Skeletal muscle satellite cell (primary cell): Measurements from ENCODE around the gene FBXW11.
"Not testable (repeated sequence)": the region's sequence is repeated elsewhere in the genome, so short reads cannot be mapped to it uniquely, and the experiment has no call there.

Experiments
- H3K27me3 ChIP-seq: 2 replicates; pipeline ENCODE4 v1.7.0; 2013; ENCODE audit warnings: low read length; ENCODE audit not compliant: control insufficient read depth, insufficient read depth
- H3K36me3 ChIP-seq: 2 replicates; pipeline ENCODE4 v1.7.0; 2013; ENCODE audit warnings: mild to moderate bottlenecking, control low read depth, low read length; ENCODE audit not compliant: insufficient read depth
- H3K4me1 ChIP-seq: 2 replicates; pipeline ENCODE4 v1.7.0; 2013; ENCODE audit warnings: low read length; ENCODE audit not compliant: control insufficient read depth, insufficient read depth
- H3K4me2 ChIP-seq: 2 replicates; pipeline ENCODE4 v1.7.0; 2013; ENCODE audit warnings: mild to moderate bottlenecking, low read length
- H3K4me3 ChIP-seq: 2 replicates; pipeline ENCODE4 v1.7.0; 2013; ENCODE audit warnings: low read length
- H3K9ac ChIP-seq: 2 replicates; pipeline ENCODE4 v1.7.0; 2013; ENCODE audit warnings: mild to moderate bottlenecking, low read depth, low read length, moderate library complexity
- H3K9me3 ChIP-seq: replicated peaks from 2 replicates; pipeline ENCODE4 v1.7.0; 2013; ENCODE audit warnings: mild to moderate bottlenecking, control low read depth, low read length

FBXW11 gene

DNA sequence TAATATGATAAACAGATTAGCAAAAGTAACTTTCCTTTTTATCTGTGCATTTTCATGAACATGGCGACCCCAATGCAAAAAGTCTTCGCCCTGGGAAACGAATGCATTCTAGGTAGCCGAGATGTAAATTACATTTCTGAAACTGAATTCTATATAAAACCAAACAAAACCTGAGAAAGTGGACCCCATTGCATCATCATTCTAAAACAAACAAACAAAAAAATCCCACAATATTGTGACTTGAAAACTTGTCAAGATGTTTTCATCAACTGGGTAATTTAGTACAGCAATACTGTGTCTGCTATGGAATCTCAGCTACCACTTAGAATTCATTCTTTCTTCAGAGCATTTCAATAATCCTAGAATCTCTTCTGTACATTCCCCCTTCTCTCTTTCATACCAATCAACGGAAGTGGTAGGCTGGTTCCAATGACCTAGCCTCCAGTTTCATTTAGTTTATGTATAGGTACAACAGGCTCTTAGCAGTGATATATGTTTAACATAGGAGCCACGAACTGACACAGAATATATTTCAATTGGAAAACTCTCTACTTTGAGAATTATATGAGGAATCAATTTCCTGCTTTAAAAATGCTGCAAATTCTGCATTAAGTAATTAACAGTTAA is 85.6 kb downstream of the FBXW11 start:
- Histone ChIP-seq H3K9me3 (no peaks in the 10 kb centered on the region), H3K9ac (no peak overlapping the region), H3K36me3 (no peaks in the 10 kb centered on the region), H3K4me2 (no peak overlapping the region), H3K4me3 (no peak overlapping the region), H3K4me1 (no peaks in the 10 kb centered on the region), H3K27me3 (no peaks in the 10 kb centered on the region)

DNA sequence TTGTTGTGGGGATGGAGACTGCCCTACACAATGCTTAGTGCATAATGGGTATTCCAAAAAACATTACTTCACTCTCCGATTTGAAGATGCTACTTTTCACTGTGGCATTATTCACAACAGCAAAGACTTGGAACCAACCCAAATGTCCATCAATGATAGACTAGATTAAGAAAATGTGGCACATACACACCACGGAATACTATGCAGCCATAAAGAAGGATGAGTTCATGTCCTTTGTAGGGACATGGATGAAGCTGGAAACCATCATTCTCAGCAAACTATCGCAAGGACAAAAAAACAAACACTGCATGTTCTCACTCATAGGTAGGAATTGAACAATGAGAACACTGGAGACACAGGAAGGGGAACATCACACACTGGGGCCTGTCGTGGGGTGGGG is 90.7 kb downstream of the FBXW11 start:
- H3K9ac ChIP-seq, H3K4me2 ChIP-seq, H3K4me3 ChIP-seq, H3K36me3 ChIP-seq, H3K27me3 ChIP-seq, H3K9me3 ChIP-seq: not testable (repeated sequence)
- H3K4me1 ChIP-seq, result peaks cover 12% of the 10 kb centered on the region

DNA sequence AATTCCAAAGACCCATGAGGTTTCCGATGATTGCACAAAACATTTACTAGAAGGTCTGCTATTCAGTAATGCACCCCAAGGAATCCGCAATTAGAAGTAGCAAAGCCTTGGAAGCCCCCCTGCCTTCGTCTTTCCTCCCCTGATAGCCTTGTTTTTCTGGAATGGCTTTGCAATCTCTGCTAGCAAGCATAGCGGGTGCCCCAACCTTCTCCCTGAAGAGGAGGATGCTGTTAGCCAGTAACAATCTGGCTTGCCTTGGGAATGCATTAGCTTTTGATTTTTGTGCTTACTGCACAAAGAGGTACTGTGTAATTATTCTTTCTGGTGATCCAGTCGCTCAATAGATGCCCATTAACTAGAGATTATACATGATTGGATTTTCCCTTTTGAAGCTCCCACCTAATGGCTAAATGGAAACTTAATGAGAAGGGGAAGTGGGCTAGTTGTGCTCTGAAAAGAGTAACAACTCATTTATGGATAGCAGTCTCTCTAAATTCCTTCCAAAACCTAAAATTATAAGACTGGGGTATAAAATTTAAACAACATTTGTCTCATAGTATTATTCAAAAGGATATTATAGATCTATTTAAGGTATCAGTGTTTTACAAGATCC is 91.6 kb downstream of the FBXW11 start:
- H3K4me3 ChIP-seq, result no peak overlapping the region
- H3K4me2 ChIP-seq, result no peak overlapping the region
- peaks cover 4% of the 10 kb centered on the region for H3K36me3 ChIP-seq
- no peak overlapping the region for H3K9ac ChIP-seq
- peaks cover 12% of the 10 kb centered on the region for H3K4me1 ChIP-seq
- H3K27me3 ChIP-seq, result no peaks in the 10 kb centered on the region
- H3K9me3 ChIP-seq, result no peaks in the 10 kb centered on the region

DNA sequence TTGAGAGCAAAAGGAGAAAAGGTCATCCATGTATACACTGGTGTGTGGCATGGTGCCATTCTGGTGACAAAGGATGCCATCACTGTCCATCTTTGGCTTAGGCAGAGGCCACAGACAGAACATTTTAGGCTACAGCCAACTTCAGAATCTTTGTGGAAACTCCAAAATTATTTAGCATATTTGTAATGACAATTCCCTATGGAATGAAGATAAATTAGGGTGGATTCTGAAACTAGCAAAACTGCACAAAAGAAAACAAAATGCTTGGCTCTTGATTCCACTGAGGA is 92.5 kb downstream of the FBXW11 start:
- Histone ChIP-seq H3K27me3 (no peaks in the 10 kb centered on the region), H3K36me3 (peaks cover 8% of the 10 kb centered on the region), H3K9ac (no peak overlapping the region), H3K9me3 (no peaks in the 10 kb centered on the region), H3K4me2 (no peak overlapping the region), H3K4me1 (peaks cover 12% of the 10 kb centered on the region), H3K4me3 (no peak overlapping the region)

DNA sequence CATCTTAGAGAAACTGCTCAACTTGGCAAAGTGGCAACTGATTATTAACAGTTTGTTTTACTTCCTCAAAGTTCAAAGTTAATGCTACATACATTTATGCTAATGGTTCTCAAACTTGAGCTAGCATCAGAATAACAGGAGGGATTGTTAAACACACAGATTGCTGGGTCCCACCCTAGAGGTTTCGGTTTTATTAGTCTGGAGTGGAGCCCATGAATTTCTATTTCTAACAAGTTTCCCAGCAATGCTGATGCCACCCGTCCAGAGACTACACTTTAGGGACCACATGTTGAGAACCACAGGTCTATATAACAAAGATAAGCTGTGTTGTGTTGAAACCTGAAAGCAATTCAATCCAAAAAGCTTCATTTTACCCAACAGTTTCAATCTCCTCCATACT is 95.3 kb downstream of the FBXW11 start:
- peaks cover 8% of the 10 kb centered on the region for H3K36me3 ChIP-seq
- no peaks in the 10 kb centered on the region for H3K9me3 ChIP-seq
- no peaks in the 10 kb centered on the region for H3K27me3 ChIP-seq
- peaks cover 16% of the 10 kb centered on the region for H3K4me1 ChIP-seq
- H3K4me3 ChIP-seq, result no peak overlapping the region
- no peak overlapping the region for H3K9ac ChIP-seq
- no peak overlapping the region for H3K4me2 ChIP-seq

DNA sequence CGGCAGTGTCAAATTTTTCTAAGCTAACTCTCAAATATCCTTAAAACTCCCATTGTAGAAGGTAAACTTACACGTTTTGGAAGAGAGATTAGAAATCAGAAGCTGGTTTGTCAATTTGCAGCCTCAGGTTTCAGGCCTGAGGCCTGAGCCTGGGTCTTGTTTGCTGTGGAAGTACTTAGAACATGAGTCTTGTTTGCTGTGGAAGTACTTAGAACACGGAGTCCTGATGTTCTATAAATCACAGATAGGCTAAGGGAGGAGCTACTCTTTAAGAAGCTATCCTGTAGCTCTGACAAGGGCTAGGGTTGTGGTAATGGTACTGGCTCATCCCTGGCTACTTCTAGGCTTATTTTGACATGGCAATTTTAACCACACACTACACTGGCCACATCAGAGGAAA is 97.8 kb downstream of the FBXW11 start:
- Histone ChIP-seq H3K27me3 (no peaks in the 10 kb centered on the region), H3K4me2 (no peak overlapping the region), H3K4me1 (peaks cover 11% of the 10 kb centered on the region), H3K9me3 (no peaks in the 10 kb centered on the region), H3K4me3 (no peak overlapping the region), H3K36me3 (peaks cover 8% of the 10 kb centered on the region), H3K9ac (no peak overlapping the region)

DNA sequence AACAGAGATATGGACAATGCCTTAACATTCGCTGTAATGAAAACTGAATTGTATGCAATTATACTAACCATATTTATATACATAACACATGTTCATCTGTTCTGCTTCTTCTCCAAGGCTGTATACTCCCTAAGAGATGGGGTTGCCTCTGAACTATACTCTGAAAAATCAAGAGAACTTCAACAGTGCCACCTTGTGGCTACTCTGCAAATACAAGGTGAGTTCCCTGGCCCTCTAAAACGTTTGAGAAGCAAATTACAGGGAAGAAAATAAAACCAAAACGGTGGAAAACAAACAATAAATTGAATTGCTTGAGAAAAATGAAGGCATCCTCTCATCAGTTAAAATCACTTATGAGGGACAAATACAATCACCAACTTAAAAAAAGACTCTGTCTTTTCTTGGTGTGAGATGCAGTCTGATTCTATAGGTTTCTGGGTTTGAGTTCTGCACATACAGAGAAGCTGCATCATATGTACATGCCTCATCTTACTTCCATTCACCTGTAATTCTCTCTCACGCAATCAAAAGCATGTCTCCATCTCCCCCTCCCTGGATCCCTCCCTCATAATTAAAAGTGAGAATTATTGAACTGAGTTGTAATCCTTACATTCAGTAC is 98.6 kb downstream of the FBXW11 start:
- no peaks in the 10 kb centered on the region for H3K27me3 ChIP-seq
- H3K4me1 ChIP-seq, result peaks cover 10% of the 10 kb centered on the region
- H3K9me3 ChIP-seq, result no peaks in the 10 kb centered on the region
- no peak overlapping the region for H3K4me2 ChIP-seq
- no peak overlapping the region for H3K4me3 ChIP-seq
- H3K36me3 ChIP-seq, result peaks cover 8% of the 10 kb centered on the region
- no peak overlapping the region for H3K9ac ChIP-seq

DNA sequence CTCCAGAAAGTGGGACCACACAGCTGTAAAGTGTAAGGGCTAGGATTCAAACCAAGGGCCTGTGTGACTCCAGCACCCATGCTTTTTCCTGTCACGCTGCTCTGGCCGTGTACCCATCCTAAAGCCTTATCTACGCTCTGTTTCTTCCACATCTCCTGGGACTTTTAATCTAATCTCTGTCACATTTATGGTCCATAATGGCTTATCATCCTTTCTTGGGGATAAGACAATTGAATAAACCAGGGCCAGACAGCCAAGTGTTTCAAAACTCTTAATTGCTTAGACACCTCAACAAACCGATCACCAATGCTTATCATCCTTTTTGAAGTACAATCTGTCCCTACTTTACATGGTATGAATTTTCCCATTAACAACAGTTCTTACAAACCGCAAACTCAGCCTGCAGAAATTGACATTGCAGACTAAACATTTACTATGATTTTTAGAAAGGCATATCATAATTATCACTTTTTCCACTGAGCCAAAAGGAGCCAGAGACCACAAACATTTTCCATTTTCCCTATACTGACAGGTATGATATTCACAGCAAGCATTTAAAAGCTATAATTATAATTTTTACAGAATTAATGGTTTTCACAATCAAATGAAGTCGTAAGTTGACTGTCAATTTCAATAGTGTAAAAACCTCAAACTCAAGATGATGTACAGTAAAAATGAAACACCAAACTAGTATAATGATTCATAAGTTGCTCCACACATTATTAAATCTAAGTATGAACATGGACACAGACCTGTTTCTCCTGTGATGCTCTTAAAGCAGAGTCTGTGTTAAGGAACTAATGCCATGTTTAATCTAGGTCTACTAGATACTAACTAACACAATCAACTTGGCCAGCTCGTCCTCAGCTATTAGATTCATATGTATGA is 99.5 kb downstream of the FBXW11 start:
- H3K4me1 ChIP-seq, result peaks cover 10% of the 10 kb centered on the region
- no peaks in the 10 kb centered on the region for H3K9me3 ChIP-seq
- H3K4me3 ChIP-seq, result no peak overlapping the region

DNA sequence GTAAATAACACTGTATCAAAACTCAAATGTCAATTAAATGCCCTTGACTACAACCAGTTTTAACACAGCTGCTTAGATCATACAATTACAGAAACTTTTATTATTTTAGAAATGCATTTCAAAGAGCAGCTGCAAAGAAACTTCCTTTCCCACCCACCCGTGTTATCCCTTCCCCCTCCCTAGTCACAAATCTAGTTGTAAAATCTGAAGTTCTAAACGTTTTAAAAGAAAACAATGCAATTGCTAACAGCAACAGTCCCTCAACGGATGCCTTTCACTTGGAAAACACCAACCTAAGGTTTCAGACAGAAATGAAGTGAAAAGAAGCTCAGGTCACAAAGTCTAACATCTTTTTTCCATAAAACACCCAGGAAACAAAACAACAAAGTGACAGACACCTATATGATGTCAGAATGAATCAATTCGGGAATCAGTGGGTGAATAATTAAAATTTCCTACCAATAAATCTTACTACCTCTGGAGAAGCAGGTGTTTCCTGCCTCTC is 100.3 kb downstream of the FBXW11 start:
- Histone ChIP-seq H3K36me3 (peaks cover 8% of the 10 kb centered on the region), H3K4me2 (no peak overlapping the region), H3K9me3 (no peaks in the 10 kb centered on the region), H3K27me3 (no peaks in the 10 kb centered on the region), H3K4me3 (no peak overlapping the region), H3K9ac (no peak overlapping the region), H3K4me1 (peaks cover 10% of the 10 kb centered on the region)

More for the DNA sequence above, 99.5 kb downstream of the FBXW11 start:
- Histone ChIP-seq H3K4me2 (no peak overlapping the region), H3K27me3 (no peaks in the 10 kb centered on the region), H3K36me3 (peaks cover 8% of the 10 kb centered on the region), H3K9ac (no peak overlapping the region)

DNA sequence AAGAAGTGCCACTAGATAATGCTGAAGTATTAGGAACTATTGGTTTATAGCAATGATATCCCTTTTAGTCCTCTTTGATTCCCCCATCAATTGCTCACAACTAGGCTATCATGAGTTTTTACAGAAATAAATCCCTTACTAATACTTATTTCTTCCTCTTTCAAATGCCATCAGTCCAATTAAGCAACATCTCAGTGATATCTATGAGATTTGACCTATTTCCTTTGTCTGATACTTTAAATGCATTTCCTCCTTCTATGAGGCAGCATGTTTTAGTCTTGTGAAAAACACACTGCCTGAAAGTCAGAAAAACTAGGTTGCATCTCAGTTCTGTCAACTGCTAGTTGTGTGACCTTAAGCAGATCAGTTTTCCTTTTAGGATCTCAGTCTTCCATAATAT is 101.6 kb downstream of the FBXW11 start:
- H3K27me3 ChIP-seq, result no peaks in the 10 kb centered on the region
- H3K36me3 ChIP-seq, result peaks cover 4% of the 10 kb centered on the region
- H3K4me2 ChIP-seq, result no peak overlapping the region
- peaks cover 10% of the 10 kb centered on the region for H3K4me1 ChIP-seq
- H3K9me3 ChIP-seq, result no peaks in the 10 kb centered on the region
- H3K9ac ChIP-seq, result no peak overlapping the region
- no peak overlapping the region for H3K4me3 ChIP-seq

DNA sequence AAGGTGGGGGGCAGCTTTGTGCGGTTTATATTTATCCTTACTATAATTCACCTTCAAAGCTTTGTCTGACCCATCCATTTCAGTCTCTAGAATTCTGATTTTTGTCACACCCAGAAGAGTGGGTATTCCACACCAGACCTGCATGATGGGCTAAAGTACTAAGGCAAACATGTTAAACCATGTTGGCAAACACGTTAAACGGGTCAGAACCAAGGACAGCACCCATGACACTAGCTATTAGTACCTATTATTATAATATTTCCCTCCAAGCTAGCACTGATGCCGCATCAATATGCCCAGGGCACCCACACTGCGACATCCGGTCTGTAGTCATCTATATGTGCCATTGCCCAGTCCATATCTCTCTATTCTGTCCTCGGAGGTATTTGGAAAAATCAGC is 104.7 kb downstream of the FBXW11 start:
- Histone ChIP-seq H3K4me1 (peaks cover 24% of the 10 kb centered on the region), H3K9ac (no peak overlapping the region), H3K27me3 (no peaks in the 10 kb centered on the region), H3K9me3 (no peaks in the 10 kb centered on the region), H3K4me2 (no peak overlapping the region), H3K4me3 (no peak overlapping the region), H3K36me3 (no peaks in the 10 kb centered on the region)
